Lower leg skin (tissue), 4 donors: ENCODE results near the gene XRCC4. TPM values are rescaled to one million over a fixed set of nuclear protein-coding genes. Genes with fewer than 3 reads are reported as not detected.

Experiments
- DNase-seq, 2 donors: peaks; one replicate each; pipeline ENCODE4 v3.0.0-alpha.2; 2019; ENCODE audit warnings: low spot score in 2 of 2
- H3K4me3 ChIP-seq: fragments of 200-600 bp; sonication (generic); 2 replicates; pipeline ENCODE4 v1.5.1; 2017; ENCODE audit warnings: mild to moderate bottlenecking, low read depth; ENCODE audit not compliant: poor library complexity, severe bottlenecking
- CTCF ChIP-seq, 3 donors: fragments of 450-650 bp; IDR thresholded peaks; one replicate each; pipeline ENCODE4 v1.5.1; 2016; ENCODE audit warnings: antibody characterized with exemption in 3 of 3, mild to moderate bottlenecking in 3 of 3, moderate library complexity in 2 of 3
- POLR2A ChIP-seq, 2 donors: fragments of 450-650 bp; IDR thresholded peaks; one replicate each; pipeline ENCODE4 v1.6.1; 2016 to 2017; ENCODE audit warnings: antibody characterized with exemption in 2 of 2, mild to moderate bottlenecking in 1 of 2, moderate library complexity in 1 of 2
- WGBS, 2 donors: methylation state at CpG; one replicate each; pipeline ENCODE4 v1.1.5; 2018; 5-methylcytosine and 5-hydroxymethylcytosine counted together
- intact Hi-C: fragments of 100-400 bp; cut with DNase I; formaldehyde crosslinking; loops from one replicate; pipeline ENCODE4 v1.15.0; 2023; ENCODE audit warnings: low total_unique reads
- total RNA-seq, 4 donors: library from RNA; depleted of rRNA; stranded (reverse); fragments of >200 nt; gene quantifications; one replicate each; pipeline ENCODE4 v1.1.0, GENCODE V29; 2016

The XRCC4 gene
- total RNA-seq, 4 donors from 2014 or later, result 2.0 to 7.0 (median 4.2) TPM

GRCh38 chr5:83360573-83360972, 283.2 kb downstream of the XRCC4 start:
- 89 to 91% methylated on average over 2 of the region's 2 CpGs for WGBS, 2 donors
- TF ChIP-seq POLR2A (IDR thresholded peaks at IDR 0.05), result no peak
- no peak for TF ChIP-seq CTCF (IDR thresholded peaks at IDR 0.05)
- intact Hi-C loops, result no loop called here
- no peak overlapping the region for H3K4me3 ChIP-seq
- no peak for DNase-seq

- DNase-seq, result no peak
- no peak for TF ChIP-seq POLR2A (IDR thresholded peaks at IDR 0.05)
- no peak for TF ChIP-seq CTCF (IDR thresholded peaks at IDR 0.05)
- 94 to 98% methylated on average over 1 of the region's 1 CpG for WGBS, 2 donors
- H3K4me3 ChIP-seq, result no peak overlapping the region
- intact Hi-C loops, result no loop called here
These were observed 285.2 kb downstream of the XRCC4 start for GRCh38 chr5:83362526-83362925.

- no peak for TF ChIP-seq CTCF (IDR thresholded peaks at IDR 0.05)
- 89 to 91% methylated on average over 7 of the region's 7 CpGs for WGBS, 2 donors
These were observed 286.0 kb downstream of the XRCC4 start for GRCh38 chr5:83363111-83363885.

GRCh38 chr5:83363886-83364275, 286.5 kb downstream of the XRCC4 start:
- no peak for DNase-seq
- H3K4me3 ChIP-seq, result no peak overlapping the region

More at GRCh38 chr5:83363111-83363885, 286.0 kb downstream of the XRCC4 start:
- intact Hi-C loops, result no loop called here
- no peak for DNase-seq
- H3K4me3 ChIP-seq, result no peak overlapping the region

GRCh38 chr5:83364312-83365299, 287.3 kb downstream of the XRCC4 start:
- H3K4me3 ChIP-seq, result no peak overlapping the region
- WGBS, 2 donors, result 70 to 75% methylated on average over 8 of the region's 8 CpGs
- DNase-seq, result no peak

More at GRCh38 chr5:83363886-83364275, 286.5 kb downstream of the XRCC4 start:
- WGBS, 2 donors, result 85 to 89% methylated on average over 1 of the region's 1 CpG
- TF ChIP-seq CTCF (IDR thresholded peaks at IDR 0.05) (no peak), POLR2A (IDR thresholded peaks at IDR 0.05) (no peak)
- intact Hi-C loops, result no loop called here

More at GRCh38 chr5:83364312-83365299, 287.3 kb downstream of the XRCC4 start:
- intact Hi-C loops, result no loop called here
- TF ChIP-seq POLR2A (IDR thresholded peaks at IDR 0.05) (no peak), CTCF (IDR thresholded peaks at IDR 0.05) (no peak)
